ENCODE measurements around the gene ZNF3. TPM values are rescaled to one million over a fixed set of nuclear protein-coding genes. Genes with fewer than 3 reads are reported as not detected.

ZNF3 gene
- total and polyA plus RNA-seq, 9 of the 15 experiments (the other 6 are each of a cell fraction or from before 2014, with no cell fraction given) = 30.0 to 64.9 (median 51.5) TPM

GRCh38 chr7:100101016-100101862 lies 19.7 kb upstream of the ZNF3 start, which contains the start of the genes AP4M1 and MCM7 (continued):
- peak; percentile 92 for TF ChIP-seq NKRF (IDR thresholded peaks at IDR 0.05; ENCODE audit: borderline replicate concordance)
- no peak for TF ChIP-seq SPI1 (IDR thresholded peaks at IDR 0.05; ENCODE audit: borderline replicate concordance, low read depth, low read length)
- TF ChIP-seq DACH1 (IDR thresholded peaks at IDR 0.05; ENCODE audit: partially characterized antibody) = no peak
- TF ChIP-seq, protein P1, sequence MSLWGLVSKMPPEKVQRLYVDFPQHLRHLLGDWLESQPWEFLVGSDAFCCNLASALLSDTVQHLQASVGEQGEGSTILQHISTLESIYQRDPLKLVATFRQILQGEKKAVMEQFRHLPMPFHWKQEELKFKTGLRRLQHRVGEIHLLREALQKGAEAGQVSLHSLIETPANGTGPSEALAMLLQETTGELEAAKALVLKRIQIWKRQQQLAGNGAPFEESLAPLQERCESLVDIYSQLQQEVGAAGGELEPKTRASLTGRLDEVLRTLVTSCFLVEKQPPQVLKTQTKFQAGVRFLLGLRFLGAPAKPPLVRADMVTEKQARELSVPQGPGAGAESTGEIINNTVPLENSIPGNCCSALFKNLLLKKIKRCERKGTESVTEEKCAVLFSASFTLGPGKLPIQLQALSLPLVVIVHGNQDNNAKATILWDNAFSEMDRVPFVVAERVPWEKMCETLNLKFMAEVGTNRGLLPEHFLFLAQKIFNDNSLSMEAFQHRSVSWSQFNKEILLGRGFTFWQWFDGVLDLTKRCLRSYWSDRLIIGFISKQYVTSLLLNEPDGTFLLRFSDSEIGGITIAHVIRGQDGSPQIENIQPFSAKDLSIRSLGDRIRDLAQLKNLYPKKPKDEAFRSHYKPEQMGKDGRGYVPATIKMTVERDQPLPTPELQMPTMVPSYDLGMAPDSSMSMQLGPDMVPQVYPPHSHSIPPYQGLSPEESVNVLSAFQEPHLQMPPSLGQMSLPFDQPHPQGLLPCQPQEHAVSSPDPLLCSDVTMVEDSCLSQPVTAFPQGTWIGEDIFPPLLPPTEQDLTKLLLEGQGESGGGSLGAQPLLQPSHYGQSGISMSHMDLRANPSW (CRISPR knock-in tag; IDR thresholded peaks at IDR 0.05) = no peak; the same call in 1 of the 2 replicates
- TF ChIP-seq STAT5A (IDR thresholded peaks at IDR 0.05; ENCODE audit: borderline replicate concordance, low read length) = no peak
- TF ChIP-seq ZNF263 (CRISPR knock-in tag; IDR thresholded peaks at IDR 0.05; ENCODE audit: borderline replicate concordance) = peak; percentile 16; the same call in 1 of the 2 replicates
- no peak for TF ChIP-seq ZNF586 (CRISPR knock-in tag; conservative IDR thresholded peaks at IDR 0.05)
